GM18505 (cell line): ENCODE results near the gene TRAIP.

ENCODE experiments used
- ATAC-seq: cut with Tn5 transposase; IDR thresholded peaks from one replicate; pipeline ENCODE4 v1.9.1; 2021; ENCODE audit not compliant: unreplicated experiment
- POLR2A ChIP-seq: IDR thresholded peaks from 4 replicates; pipeline ENCODE4 v1.6.1; 2011; ENCODE audit warnings: borderline replicate concordance; ENCODE audit not compliant: insufficient read depth, insufficient read length; ENCODE audit errors: extremely low read depth

The TRAIP gene

GRCh38 chr3:49867871-49868321, 11.5 kb upstream of the TRAIP start:
- ATAC-seq, result no peak
- TF ChIP-seq POLR2A, result no peak

GRCh38 chr3:49867400-49867799, 11.0 kb upstream of the TRAIP start:
- no peak for TF ChIP-seq POLR2A
- ATAC-seq, result no peak

- ATAC-seq, result no peak
- TF ChIP-seq POLR2A, result no peak
Measured at GRCh38 chr3:49865198-49865784, 8.9 kb upstream of the TRAIP start.

GRCh38 chr3:49864505-49864904, 8.1 kb upstream of the TRAIP start:
- TF ChIP-seq POLR2A, result no peak

GRCh38 chr3:49859576-49860305, 3.4 kb upstream of the TRAIP start:
- TF ChIP-seq POLR2A, result no peak
- ATAC-seq, result no peak

More at GRCh38 chr3:49864505-49864904, 8.1 kb upstream of the TRAIP start:
- ATAC-seq, result no peak

- ATAC-seq, result no peak
Measured at GRCh38 chr3:49855662-49856061, 702 bp downstream of the TRAIP start.

GRCh38 chr3:49845694-49846093, 10.7 kb downstream of the TRAIP start:
- ATAC-seq, result no peak

More at GRCh38 chr3:49855662-49856061, 702 bp downstream of the TRAIP start:
- TF ChIP-seq POLR2A, result no peak

GRCh38 chr3:49844464-49845183, 11.7 kb downstream of the TRAIP start:
- TF ChIP-seq POLR2A, result no peak
- no peak for ATAC-seq

More at GRCh38 chr3:49845694-49846093, 10.7 kb downstream of the TRAIP start:
- no peak for TF ChIP-seq POLR2A

GRCh38 chr3:49842843-49843517, 13.4 kb downstream of the TRAIP start:
- no peak for ATAC-seq
- TF ChIP-seq POLR2A, result no peak

GRCh38 chr3:49841806-49842205, 14.6 kb downstream of the TRAIP start:
- ATAC-seq, result no peak
- TF ChIP-seq POLR2A, result no peak

GRCh38 chr3:49841126-49841696, 15.2 kb downstream of the TRAIP start:
- no peak for ATAC-seq

GRCh38 chr3:49840388-49840787, 16.0 kb downstream of the TRAIP start:
- TF ChIP-seq POLR2A, result no peak
- ATAC-seq, result no peak

More at GRCh38 chr3:49841126-49841696, 15.2 kb downstream of the TRAIP start:
- no peak for TF ChIP-seq POLR2A
